ENCODE measurements around the gene IDH3G.

IDH3G gene

DNA sequence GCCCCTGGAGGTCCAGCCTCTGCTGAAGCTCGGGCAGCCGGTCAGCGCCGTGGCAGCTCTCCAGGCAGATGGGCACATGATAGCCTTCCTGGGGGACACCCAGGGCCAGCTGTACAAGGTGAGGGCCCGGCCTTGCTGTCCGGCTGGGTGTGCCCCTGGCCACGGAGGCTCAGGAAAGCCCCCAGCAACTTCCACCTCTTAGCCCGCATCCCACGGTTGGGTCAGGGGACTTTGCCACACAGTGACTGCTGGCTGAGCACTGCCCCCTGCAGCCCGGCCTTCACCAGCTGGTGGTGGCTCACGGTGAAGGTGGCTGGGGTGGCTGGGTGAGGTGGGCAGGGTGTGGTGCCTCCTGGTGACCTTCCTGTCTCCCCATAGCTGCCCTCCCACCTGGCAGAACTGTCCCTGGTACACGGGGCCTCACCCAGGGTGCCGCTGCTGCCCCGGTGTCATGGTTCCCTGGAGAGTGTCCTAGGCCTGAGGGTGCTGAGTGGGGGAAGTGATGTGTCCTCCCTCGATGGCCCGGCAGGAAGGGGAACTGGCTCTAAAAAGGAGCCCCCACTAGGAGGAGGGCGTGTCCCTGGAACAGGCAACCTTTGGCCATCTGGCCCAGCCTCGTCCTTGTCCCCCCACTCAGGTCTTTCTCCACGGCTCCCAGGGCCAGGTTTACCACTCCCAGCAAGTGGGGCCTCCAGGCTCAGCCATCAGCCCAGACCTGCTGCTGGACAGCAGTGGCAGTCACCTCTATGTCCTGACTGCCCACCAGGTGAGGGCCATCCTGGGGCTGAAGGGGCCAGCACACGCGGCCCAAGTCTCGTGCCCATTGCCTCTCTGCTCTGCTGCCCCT is 25.6 kb downstream of the IDH3G start:
- DNase-seq (no peak), ATAC-seq (replicated peaks) (no peak)
- H3K4me3 Mint-ChIP-seq: no peak overlapping the region
- H3K27me3 Mint-ChIP-seq: peaks cover 0 to 16% of the 10 kb centered on the region in 2 donors
- no peaks in the 10 kb centered on the region for H3K36me3 Mint-ChIP-seq
- no peaks in the 10 kb centered on the region for H3K9me3 Mint-ChIP-seq
- H3K27ac Mint-ChIP-seq: no peak overlapping the region
- H3K4me1 Mint-ChIP-seq: peaks cover 19 to 31% of the 10 kb centered on the region in 2 donors

DNA sequence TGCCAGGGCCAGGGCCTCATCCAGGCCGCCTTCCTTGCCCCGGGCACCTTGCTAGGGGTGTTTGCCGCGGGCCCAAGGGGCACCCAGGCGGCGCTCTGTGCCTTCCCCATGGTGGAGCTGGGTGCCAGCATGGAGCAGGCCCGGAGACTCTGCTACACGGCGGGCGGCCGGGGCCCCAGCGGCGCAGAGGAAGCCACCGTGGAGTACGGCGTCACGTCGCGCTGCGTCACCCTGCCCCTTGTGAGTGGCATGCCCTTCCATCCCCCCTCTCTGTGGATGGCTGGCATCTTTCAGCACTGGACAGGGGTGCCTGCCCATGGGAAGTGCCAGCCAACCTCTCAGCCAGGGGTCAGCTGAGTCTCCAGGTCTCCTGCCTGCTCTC is 26.5 kb downstream of the IDH3G start:
- H3K9me3 Mint-ChIP-seq: no peaks in the 10 kb centered on the region
- H3K4me3 Mint-ChIP-seq: no peak overlapping the region
- no peak for ATAC-seq (replicated peaks)
- H3K27me3 Mint-ChIP-seq: peaks cover 0 to 16% of the 10 kb centered on the region in 2 donors
- peaks cover 19 to 31% of the 10 kb centered on the region in 2 donors for H3K4me1 Mint-ChIP-seq
- no peaks in the 10 kb centered on the region for H3K36me3 Mint-ChIP-seq
- H3K27ac Mint-ChIP-seq: no peak overlapping the region
- DNase-seq: no peak

DNA sequence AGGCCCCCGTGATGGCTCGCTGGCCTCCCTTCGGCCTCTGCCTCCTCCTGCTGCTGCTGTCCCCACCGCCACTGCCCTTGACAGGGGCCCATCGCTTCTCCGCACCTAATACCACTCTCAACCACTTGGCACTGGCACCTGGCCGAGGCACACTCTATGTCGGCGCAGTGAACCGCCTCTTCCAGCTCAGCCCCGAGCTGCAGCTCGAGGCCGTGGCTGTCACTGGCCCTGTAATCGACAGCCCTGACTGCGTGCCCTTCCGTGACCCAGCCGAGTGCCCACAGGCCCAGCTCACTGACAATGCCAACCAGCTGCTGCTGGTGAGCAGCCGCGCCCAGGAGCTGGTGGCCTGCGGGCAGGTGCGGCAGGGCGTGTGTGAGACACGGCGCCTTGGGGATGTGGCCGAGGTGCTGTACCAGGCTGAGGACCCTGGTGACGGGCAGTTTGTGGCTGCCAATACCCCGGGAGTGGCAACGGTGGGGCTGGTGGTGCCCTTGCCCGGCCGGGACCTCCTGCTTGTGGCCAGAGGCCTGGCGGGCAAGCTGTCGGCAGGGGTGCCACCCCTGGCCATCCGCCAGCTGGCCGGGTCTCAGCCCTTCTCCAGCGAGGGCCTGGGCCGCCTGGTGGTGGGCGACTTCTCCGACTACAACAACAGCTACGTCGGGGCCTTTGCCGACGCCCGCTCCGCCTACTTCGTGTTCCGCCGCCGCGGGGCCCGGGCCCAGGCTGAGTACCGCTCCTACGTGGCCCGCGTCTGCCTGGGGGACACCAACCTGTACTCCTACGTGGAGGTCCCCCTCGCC is 27.1 kb downstream of the IDH3G start:
- ATAC-seq (replicated peaks): no peak
- no peak overlapping the region for H3K27ac Mint-ChIP-seq

DNA sequence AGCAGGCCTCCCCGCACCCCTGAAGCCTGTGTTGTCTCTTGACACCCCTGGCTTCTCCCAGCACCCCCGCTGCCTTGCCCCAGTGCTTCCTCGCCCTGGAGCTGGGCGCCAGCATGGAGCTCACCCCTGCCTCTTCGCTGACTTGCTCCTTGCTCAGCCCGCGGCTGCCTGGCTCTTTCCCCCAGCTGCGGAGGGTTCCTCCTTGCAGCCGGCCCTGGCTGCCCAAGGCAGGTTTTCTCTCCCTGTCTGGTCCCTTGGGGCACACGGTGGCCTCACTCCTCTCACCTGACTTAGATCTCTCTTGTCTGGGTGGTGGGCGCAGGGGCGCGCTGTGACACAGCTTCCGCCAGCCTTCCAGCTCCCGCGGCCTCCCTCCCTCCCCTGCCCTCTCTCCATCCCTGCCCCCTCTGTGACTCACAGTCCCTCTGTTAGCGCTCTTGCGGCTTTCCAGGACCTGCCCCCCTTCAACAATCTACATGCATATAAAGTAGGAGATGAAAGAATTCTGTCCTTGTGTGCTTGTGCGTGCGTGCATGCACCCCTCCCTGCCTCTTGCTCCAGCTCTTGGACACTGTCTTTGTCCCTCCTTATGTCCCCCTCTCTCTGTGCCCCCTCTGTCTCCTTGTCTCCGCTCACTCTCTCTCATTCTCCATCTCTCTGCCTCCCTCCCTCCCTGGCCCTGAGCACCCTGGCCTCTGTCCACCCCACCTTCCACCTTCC is 27.9 kb downstream of the IDH3G start:
- ATAC-seq (replicated peaks) (peak; percentile 62 to 72), DNase-seq (no peak)
- H3K4me3 Mint-ChIP-seq: peak overlapping the region; percentile 52 to 64
- H3K36me3 Mint-ChIP-seq: no peaks in the 10 kb centered on the region
- H3K4me1 Mint-ChIP-seq: peaks cover 19 to 31% of the 10 kb centered on the region in 2 donors
- H3K27me3 Mint-ChIP-seq: peaks cover 0 to 16% of the 10 kb centered on the region in 2 donors
- peak overlapping the region; percentile 9 for H3K27ac Mint-ChIP-seq
- no peaks in the 10 kb centered on the region for H3K9me3 Mint-ChIP-seq

More for the DNA sequence above, 27.1 kb downstream of the IDH3G start:
- Mint-ChIP-seq H3K27me3 (peaks cover 0 to 16% of the 10 kb centered on the region in 2 donors), H3K4me1 (peaks cover 19 to 31% of the 10 kb centered on the region in 2 donors), H3K4me3 (no peak overlapping the region), H3K36me3 (no peaks in the 10 kb centered on the region), H3K9me3 (no peaks in the 10 kb centered on the region)
- DNase-seq: no peak

DNA sequence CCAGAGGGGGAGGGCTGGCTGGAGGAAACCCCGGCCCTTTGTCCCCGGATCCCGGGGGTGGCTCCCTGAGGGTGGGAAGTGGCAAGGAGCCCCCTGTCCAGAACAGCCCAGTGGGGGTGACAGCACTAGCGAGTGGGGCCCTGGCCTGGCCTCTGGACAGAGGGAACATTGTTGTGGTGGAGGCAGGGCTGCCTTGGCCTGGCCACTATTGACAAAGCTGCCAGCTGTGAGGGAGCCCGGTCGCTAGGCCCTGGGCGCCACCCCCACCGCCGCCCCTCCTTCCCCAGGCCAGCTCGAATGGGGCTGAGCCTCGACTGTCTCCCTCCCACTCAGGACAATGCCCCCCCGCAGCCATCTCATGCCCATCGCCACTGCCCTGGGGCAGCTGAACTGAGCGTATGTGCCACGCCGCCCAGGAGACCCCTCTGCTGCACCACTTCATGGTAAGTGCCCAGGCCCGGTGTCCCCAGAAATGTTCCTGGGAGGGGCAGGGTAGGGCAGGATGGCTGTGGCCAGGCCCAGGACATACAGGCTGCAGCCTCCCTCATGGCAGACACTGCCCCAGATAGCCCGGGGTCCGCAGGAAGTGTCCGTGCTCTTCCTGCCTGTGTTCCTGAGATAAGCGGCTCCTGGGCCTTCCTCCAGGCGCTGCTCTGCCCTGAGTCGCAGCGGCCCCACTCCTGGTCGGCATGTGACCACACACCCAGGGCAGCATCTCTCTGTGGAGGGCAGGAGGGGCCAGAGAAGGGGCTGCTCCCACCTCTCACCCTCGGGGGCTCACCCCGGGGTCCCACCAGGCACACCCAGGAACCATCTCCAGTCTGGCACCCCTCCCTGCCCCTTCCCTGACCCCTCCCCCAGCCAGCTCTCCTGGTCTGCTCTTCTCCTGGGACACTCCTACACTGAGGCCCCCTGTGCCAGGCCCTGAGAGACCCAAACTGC is 28.8 kb downstream of the IDH3G start:
- Mint-ChIP-seq H3K9me3 (no peaks in the 10 kb centered on the region), H3K27me3 (peaks cover 0 to 16% of the 10 kb centered on the region in 2 donors), H3K4me3 (peak overlapping the region in 1 of 2 donors; percentile 64), H3K27ac (no peak overlapping the region), H3K36me3 (no peaks in the 10 kb centered on the region), H3K4me1 (peaks cover 19 to 31% of the 10 kb centered on the region in 2 donors)
- ATAC-seq (replicated peaks) (no peak), DNase-seq (no peak)

DNA sequence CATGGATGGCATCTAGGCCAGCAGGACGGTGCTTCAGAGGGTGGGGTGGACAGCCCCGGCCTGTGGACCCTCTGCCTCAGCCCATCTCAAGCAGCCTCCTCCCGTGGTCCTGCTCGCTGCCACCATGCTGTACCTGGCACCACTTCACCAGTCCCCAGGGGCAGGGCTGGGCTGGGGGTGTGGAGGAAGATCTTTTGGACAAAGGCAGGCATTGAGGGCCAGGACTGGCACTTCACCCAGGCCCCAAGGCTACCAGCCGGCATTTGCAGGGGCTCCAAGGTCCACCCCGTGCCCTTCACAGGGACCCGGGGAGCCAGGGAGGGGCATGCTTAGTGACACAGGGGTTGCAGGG is 29.4 kb downstream of the IDH3G start:
- H3K27ac Mint-ChIP-seq: no peak overlapping the region
- H3K36me3 Mint-ChIP-seq: no peaks in the 10 kb centered on the region
- ATAC-seq (replicated peaks) (no peak), DNase-seq (no peak)
- no peak overlapping the region for H3K4me3 Mint-ChIP-seq
- peaks cover 19 to 31% of the 10 kb centered on the region in 2 donors for H3K4me1 Mint-ChIP-seq
- H3K27me3 Mint-ChIP-seq: peaks cover 0 to 10% of the 10 kb centered on the region in 2 donors
- no peaks in the 10 kb centered on the region for H3K9me3 Mint-ChIP-seq

DNA sequence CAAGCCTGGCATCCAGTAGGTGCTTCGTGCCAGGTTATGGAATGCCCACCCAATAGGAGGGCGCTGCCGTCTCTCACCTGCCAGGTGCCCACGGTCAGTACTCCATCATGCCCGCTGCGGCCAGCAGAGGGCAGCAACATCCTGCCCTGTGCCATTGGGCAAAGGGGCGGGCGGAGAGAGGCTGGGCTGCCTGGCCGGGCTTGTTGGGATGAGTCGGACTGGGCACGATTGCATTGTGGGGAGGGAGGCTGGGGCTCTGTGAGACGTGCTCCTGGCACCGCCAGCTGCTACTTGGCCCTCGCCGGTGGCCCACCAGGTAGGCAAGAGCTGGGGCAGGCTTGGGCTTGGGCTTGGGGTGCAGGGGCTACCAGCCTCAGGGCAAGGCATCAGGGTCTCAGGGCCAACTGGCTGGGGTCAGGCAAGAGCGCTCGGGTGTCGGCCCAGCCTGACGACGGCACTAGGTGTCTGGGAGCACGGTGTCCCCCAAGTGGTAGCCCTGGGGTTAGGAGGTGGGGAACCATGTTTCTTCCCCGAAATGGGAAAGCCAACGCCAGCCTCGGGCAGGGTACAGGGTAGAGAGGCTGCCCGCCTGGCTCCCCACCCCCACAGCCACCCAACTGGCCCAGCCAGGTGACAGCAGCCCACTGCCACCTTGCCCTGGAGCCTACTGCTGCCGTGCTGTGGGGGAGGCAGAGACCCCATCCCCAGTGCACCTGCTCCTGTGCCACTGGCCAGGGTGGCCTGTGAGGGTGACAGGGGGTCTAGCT is 30.0 kb downstream of the IDH3G start, which contains the start of gene PLXNB3:
Gene PLXNB3 (plus strand): TSS at position 261 of the 767 bp plus-strand sequence. CDS start 1,287 bp downstream, outside the sequence.
- peak within 1 kb of the TSS; percentile 67 for H3K27ac Mint-ChIP-seq
- peaks cover 0 to 10% of the 10 kb centered on the region in 2 donors for H3K27me3 Mint-ChIP-seq
- ATAC-seq (replicated peaks) (peak; percentile 82), DNase-seq (peak; percentile 66)
- H3K4me3 Mint-ChIP-seq: peak within 1 kb of the TSS in 1 of 2 donors; percentile 44
- H3K36me3 Mint-ChIP-seq: no peaks in the 10 kb centered on the region
- H3K9me3 Mint-ChIP-seq: no peaks in the 10 kb centered on the region
- H3K4me1 Mint-ChIP-seq: peaks cover 19 to 31% of the 10 kb centered on the region in 2 donors

DNA sequence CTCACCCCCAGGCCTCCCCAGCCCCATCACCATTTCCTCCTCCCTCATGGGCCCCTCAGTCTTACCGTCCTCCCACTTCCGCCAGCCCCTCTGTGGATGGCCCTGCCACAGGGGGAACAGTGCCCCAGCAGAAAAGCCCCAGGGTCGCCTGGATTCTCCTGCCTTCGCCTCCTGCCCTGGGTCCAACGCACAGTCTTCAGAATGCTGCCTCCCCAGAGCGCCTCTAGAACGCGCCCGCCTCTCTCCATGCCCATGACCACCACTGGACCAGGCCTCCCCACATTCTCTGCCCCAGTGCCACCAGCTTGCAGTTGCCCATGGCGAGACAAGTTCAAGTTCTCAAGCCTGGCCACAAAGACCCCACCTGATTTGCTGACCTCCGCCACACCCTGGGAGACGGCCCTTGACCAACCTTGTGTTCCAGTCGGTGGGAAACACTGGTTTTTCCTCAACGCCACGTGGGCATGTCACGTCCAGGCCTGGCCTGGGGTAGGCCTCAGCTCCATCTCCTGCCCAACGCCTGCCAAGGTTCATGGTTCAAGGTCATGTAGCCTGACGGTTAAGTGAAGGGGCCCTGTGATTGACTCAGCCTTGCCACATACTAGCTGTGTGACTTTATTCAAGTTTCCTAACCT is 30.8 kb downstream of the IDH3G start:
- ATAC-seq (replicated peaks) (peak in 1 of 2 donors; percentile 2), DNase-seq (no peak)
- Mint-ChIP-seq H3K27me3 (peaks cover 0 to 10% of the 10 kb centered on the region in 2 donors), H3K27ac (no peak overlapping the region), H3K4me3 (no peak overlapping the region), H3K4me1 (peaks cover 19 to 32% of the 10 kb centered on the region in 2 donors), H3K36me3 (no peaks in the 10 kb centered on the region), H3K9me3 (no peaks in the 10 kb centered on the region)

DNA sequence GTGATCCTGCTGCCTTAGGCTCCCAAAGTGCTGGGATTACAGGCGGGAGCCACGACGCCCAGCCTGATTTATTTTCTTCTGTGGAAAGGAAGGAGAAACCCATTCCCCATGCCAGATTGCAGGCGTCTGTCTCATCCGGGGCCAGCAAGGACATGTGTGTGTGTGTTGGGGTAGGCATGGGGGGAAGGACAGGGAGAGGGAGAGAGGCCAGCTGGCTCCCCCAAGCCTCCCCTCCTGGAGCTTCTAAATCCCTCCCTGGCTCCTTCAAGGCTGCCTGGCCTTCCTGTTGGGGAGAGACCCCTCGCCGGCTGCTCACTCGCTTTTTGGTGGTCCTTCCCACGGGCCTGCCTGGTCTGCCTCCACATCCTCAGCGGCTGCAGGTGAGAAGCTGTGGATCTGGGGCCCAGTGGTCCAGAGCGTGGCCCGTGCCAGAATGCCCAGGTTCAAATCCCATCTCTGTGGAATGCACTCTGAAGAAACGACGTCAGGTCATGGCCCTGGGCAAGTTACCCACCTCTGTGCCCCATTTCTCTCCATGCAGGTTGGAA is 31.5 kb downstream of the IDH3G start:
- no peaks in the 10 kb centered on the region for H3K9me3 Mint-ChIP-seq
- no peak for ATAC-seq (replicated peaks)
- peaks cover 14 to 30% of the 10 kb centered on the region in 2 donors for H3K4me1 Mint-ChIP-seq
- no peak for DNase-seq
- no peak overlapping the region for H3K4me3 Mint-ChIP-seq
- peaks cover 0 to 10% of the 10 kb centered on the region in 2 donors for H3K27me3 Mint-ChIP-seq
- H3K36me3 Mint-ChIP-seq: no peaks in the 10 kb centered on the region
- no peak overlapping the region for H3K27ac Mint-ChIP-seq

DNA sequence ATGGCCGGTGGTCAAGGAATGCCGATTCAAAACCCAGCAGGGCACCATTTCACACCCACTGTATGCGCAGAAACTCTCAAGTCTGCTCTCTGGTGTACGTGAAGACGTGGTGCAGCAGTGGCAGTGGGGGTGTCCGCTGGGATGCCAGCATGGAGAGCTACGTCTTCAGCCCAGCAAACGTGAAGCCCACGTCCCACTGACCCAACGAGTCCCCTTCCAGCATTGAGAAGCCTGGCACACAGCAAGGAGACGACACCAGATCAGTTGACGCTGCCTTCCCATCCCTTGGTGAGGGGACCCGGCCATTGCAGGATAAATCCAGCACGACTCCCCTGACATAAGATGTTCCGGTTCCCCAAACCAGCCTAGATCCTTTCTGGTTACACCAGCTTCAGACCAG is 32.3 kb downstream of the IDH3G start:
- Mint-ChIP-seq H3K9me3 (no peaks in the 10 kb centered on the region), H3K27me3 (peaks cover 0 to 10% of the 10 kb centered on the region in 2 donors), H3K4me3 (no peak overlapping the region), H3K36me3 (no peaks in the 10 kb centered on the region), H3K4me1 (peaks cover 13 to 32% of the 10 kb centered on the region in 2 donors), H3K27ac (no peak overlapping the region)
- DNase-seq (no peak), ATAC-seq (replicated peaks) (no peak)

DNA sequence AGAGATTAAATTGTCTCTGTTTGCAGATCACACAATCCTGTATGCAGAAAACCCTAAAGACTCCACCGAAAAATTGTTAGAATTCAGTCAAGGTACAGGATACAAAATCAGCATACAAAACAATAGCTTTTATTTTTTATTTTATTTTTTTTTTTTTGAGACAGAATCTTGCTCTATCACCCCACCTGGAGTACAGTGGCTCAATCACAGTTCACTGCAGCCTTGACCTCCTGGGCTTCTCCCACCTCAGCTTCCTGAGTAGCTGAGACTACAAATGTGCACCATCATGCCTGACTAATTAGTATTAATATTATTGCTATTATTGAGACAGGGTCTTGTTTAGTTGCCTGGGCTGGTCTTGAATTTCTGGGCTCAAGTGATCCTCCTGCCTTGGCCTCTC is 39.0 kb downstream of the IDH3G start:
- no peak overlapping the region for H3K4me3 Mint-ChIP-seq
- no peak for ATAC-seq (replicated peaks)
- no peaks in the 10 kb centered on the region for H3K9me3 Mint-ChIP-seq
- no peak for DNase-seq
- peaks cover 0 to 15% of the 10 kb centered on the region in 2 donors for H3K4me1 Mint-ChIP-seq
- peaks cover 0 to 5% of the 10 kb centered on the region in 2 donors for H3K27me3 Mint-ChIP-seq
- H3K36me3 Mint-ChIP-seq: no peaks in the 10 kb centered on the region
- no peak overlapping the region for H3K27ac Mint-ChIP-seq

DNA sequence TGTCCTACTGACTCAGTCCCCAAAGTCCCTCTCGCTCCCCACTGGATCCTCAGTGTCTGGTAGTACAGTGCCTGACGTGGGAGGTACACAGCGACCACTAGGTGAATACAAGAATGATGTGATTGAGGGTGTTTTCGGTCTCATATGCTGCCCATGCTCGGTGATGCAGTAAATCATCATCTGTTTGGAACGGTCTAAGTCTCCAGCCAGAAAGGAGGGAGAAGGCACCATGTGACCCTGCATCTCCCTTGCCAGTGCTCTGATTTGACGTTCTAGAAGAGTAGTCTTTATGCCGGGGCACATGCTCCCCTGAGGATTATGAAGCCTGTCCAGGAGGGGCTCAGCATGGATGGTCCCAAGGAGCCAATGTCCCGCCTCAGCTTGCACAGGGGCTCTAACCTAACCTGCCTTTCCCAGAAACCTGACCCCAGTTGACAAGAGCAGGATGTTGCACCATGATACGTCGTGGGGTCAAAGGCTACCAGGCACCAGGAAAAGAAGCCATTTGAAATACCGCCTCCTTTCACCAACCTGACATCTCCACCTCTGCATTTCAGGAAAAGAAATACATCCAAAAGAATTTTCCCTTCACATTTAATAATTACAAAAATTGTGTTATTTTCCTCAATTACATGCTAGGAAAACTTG is 43.9 kb downstream of the IDH3G start:
- no peak overlapping the region for H3K4me3 Mint-ChIP-seq
- peaks cover 0 to 11% of the 10 kb centered on the region in 2 donors for H3K27me3 Mint-ChIP-seq
- DNase-seq: no peak
- ATAC-seq (replicated peaks): no peak
- H3K27ac Mint-ChIP-seq: no peak overlapping the region
- H3K36me3 Mint-ChIP-seq: no peaks in the 10 kb centered on the region
- H3K9me3 Mint-ChIP-seq: no peaks in the 10 kb centered on the region
- H3K4me1 Mint-ChIP-seq: peaks cover 8% of the 10 kb centered on the region in 2 donors

Measured in stimulated activated naive B cell treated with anti-CD40 and anti-IgM and Interleukin-4, amounts not matched to agents 10 μg/mL and 1 μg/mL and 100 μg/mL, for 72 hours (primary cell).